ENCODE results near the gene VSIG10. TPM values are rescaled to one million over a fixed set of nuclear protein-coding genes. Genes with fewer than 3 reads are reported as not detected.

The VSIG10 gene
- total and polyA plus RNA-seq, 2 of the 13 experiments (the other 11 are each of a cell fraction or from before 2014, with no cell fraction given): 25.6 to 42.5 TPM

DNA sequence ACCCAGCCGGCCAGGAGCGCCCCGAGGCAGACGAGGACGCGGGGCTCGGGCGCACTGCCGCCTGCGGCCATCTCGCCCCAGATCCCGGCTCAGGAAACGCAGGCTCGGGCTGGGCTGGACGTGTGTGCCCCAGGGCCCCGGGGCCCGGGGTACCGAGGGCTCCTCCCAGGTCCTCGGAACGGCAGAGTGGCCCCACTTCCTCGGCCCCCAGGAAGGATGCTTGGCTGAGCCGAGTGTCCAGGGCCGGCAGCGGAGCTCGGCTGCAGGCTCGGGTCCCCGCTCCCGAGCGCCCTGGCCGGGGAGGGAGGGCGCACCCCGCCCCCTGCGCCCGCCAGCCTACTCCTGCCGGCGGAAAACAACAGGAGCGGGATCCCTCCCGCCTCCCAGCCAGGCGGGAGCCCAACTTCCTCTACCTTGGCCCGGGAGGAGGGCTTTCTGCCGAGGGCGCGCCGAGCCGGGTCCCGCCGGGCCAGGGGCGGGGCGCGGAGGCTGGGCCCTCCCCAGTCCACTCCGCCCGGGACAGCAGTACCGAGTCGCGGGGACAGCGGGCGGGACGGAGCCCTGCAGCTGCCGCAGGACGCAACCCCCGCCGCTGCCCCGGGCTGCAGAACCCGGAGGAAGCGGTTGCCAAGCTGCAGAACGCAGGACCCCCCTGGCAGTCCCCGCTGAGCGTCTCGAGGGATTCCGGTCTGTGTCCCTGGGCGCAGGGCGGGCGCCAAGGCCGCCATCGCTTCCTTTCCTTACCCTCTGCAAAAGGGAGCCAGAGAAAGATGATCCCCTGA lies at the start of gene VSIG10 (continued):
- TF ChIP-seq, protein P1, sequence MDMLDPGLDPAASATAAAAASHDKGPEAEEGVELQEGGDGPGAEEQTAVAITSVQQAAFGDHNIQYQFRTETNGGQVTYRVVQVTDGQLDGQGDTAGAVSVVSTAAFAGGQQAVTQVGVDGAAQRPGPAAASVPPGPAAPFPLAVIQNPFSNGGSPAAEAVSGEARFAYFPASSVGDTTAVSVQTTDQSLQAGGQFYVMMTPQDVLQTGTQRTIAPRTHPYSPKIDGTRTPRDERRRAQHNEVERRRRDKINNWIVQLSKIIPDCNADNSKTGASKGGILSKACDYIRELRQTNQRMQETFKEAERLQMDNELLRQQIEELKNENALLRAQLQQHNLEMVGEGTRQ (IDR thresholded peaks at IDR 0.05; ENCODE audit: low read depth, low read length): no peak
- TF ChIP-seq, protein P1 (CRISPR knock-in tag; IDR thresholded peaks at IDR 0.05; ENCODE audit: borderline replicate concordance): no peak
- TF ChIP-seq ZBTB7B (CRISPR knock-in tag; IDR thresholded peaks at IDR 0.05): peak; percentile 71
- TF ChIP-seq, protein P2, sequence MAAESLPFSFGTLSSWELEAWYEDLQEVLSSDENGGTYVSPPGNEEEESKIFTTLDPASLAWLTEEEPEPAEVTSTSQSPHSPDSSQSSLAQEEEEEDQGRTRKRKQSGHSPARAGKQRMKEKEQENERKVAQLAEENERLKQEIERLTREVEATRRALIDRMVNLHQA (CRISPR knock-in tag; IDR thresholded peaks at IDR 0.05): no peak
- TF ChIP-seq, protein P3, sequence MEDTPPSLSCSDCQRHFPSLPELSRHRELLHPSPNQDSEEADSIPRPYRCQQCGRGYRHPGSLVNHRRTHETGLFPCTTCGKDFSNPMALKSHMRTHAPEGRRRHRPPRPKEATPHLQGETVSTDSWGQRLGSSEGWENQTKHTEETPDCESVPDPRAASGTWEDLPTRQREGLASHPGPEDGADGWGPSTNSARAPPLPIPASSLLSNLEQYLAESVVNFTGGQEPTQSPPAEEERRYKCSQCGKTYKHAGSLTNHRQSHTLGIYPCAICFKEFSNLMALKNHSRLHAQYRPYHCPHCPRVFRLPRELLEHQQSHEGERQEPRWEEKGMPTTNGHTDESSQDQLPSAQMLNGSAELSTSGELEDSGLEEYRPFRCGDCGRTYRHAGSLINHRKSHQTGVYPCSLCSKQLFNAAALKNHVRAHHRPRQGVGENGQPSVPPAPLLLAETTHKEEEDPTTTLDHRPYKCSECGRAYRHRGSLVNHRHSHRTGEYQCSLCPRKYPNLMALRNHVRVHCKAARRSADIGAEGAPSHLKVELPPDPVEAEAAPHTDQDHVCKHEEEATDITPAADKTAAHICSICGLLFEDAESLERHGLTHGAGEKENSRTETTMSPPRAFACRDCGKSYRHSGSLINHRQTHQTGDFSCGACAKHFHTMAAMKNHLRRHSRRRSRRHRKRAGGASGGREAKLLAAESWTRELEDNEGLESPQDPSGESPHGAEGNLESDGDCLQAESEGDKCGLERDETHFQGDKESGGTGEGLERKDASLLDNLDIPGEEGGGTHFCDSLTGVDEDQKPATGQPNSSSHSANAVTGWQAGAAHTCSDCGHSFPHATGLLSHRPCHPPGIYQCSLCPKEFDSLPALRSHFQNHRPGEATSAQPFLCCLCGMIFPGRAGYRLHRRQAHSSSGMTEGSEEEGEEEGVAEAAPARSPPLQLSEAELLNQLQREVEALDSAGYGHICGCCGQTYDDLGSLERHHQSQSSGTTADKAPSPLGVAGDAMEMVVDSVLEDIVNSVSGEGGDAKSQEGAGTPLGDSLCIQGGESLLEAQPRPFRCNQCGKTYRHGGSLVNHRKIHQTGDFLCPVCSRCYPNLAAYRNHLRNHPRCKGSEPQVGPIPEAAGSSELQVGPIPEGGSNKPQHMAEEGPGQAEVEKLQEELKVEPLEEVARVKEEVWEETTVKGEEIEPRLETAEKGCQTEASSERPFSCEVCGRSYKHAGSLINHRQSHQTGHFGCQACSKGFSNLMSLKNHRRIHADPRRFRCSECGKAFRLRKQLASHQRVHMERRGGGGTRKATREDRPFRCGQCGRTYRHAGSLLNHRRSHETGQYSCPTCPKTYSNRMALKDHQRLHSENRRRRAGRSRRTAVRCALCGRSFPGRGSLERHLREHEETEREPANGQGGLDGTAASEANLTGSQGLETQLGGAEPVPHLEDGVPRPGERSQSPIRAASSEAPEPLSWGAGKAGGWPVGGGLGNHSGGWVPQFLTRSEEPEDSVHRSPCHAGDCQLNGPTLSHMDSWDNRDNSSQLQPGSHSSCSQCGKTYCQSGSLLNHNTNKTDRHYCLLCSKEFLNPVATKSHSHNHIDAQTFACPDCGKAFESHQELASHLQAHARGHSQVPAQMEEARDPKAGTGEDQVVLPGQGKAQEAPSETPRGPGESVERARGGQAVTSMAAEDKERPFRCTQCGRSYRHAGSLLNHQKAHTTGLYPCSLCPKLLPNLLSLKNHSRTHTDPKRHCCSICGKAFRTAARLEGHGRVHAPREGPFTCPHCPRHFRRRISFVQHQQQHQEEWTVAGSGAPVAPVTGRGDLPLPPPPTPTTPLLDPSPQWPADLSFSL (CRISPR knock-in tag; IDR thresholded peaks at IDR 0.05): no peak
- no peak for TF ChIP-seq U2AF2 (IDR thresholded peaks at IDR 0.05; ENCODE audit: low read depth, low read length)
- no peak for TF ChIP-seq NFE2 (CRISPR knock-in tag; IDR thresholded peaks at IDR 0.05)
- TF ChIP-seq ZNF124 (CRISPR knock-in tag; IDR thresholded peaks at IDR 0.05): no peak
- TF ChIP-seq, protein P4, sequence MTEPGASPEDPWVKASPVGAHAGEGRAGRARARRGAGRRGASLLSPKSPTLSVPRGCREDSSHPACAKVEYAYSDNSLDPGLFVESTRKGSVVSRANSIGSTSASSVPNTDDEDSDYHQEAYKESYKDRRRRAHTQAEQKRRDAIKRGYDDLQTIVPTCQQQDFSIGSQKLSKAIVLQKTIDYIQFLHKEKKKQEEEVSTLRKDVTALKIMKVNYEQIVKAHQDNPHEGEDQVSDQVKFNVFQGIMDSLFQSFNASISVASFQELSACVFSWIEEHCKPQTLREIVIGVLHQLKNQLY (CRISPR knock-in tag; IDR thresholded peaks at IDR 0.05): no peak
- no peak for TF ChIP-seq ZNF234 (CRISPR knock-in tag; conservative IDR thresholded peaks at IDR 0.05)
- TF ChIP-seq, protein P5, sequence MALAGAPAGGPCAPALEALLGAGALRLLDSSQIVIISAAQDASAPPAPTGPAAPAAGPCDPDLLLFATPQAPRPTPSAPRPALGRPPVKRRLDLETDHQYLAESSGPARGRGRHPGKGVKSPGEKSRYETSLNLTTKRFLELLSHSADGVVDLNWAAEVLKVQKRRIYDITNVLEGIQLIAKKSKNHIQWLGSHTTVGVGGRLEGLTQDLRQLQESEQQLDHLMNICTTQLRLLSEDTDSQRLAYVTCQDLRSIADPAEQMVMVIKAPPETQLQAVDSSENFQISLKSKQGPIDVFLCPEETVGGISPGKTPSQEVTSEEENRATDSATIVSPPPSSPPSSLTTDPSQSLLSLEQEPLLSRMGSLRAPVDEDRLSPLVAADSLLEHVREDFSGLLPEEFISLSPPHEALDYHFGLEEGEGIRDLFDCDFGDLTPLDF (CRISPR knock-in tag; IDR thresholded peaks at IDR 0.05): peak; percentile 70
- 0 out of 2 replicates have a peak, but pooled peaks have one; percentile 24 for TF ChIP-seq ZNF816 (CRISPR knock-in tag; IDR thresholded peaks at IDR 0.05; ENCODE audit: borderline replicate concordance)
- no peak; the same call in 1 of the 2 replicates for TF ChIP-seq ZNF121 (CRISPR knock-in tag; IDR thresholded peaks at IDR 0.05)
- TF ChIP-seq POLR2AphosphoS2 (IDR thresholded peaks at IDR 0.05; ENCODE audit: low read depth, low read length): no peak
- TF ChIP-seq ZNF3 (CRISPR knock-in tag; IDR thresholded peaks at IDR 0.05): no peak
- TF ChIP-seq, protein P6, sequence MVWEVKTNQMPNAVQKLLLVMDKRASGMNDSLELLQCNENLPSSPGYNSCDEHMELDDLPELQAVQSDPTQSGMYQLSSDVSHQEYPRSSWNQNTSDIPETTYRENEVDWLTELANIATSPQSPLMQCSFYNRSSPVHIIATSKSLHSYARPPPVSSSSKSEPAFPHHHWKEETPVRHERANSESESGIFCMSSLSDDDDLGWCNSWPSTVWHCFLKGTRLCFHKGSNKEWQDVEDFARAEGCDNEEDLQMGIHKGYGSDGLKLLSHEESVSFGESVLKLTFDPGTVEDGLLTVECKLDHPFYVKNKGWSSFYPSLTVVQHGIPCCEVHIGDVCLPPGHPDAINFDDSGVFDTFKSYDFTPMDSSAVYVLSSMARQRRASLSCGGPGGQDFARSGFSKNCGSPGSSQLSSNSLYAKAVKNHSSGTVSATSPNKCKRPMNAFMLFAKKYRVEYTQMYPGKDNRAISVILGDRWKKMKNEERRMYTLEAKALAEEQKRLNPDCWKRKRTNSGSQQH (CRISPR knock-in tag; IDR thresholded peaks at IDR 0.05; ENCODE audit: low read depth): no peak
- no peak for TF ChIP-seq GATAD2A (CRISPR knock-in tag; IDR thresholded peaks at IDR 0.05)
